HG02884 (cell line): Measurements from ENCODE around the gene C8G.

Experiments used
- ATAC-seq: cut with Tn5 transposase; IDR thresholded peaks from one replicate; pipeline ENCODE4 v1.9.1; 2021; ENCODE audit warnings: mild to moderate bottlenecking, moderate library complexity; ENCODE audit not compliant: unreplicated experiment

Gene C8G

GRCh38 chr9:136980669-136981478 lies 35.8 kb downstream of the C8G start:
- no peak for ATAC-seq

GRCh38 chr9:136981588-136982231 lies 36.7 kb downstream of the C8G start:
- no peak for ATAC-seq

- no peak for ATAC-seq
Measured at GRCh38 chr9:136982232-136983051, 37.4 kb downstream of the C8G start, which contains the start of gene LCNL1. Gene LCNL1 (plus strand): TSS chr9:136982993. CDS start chr9:136983587, 594 bp downstream.

DNA sequence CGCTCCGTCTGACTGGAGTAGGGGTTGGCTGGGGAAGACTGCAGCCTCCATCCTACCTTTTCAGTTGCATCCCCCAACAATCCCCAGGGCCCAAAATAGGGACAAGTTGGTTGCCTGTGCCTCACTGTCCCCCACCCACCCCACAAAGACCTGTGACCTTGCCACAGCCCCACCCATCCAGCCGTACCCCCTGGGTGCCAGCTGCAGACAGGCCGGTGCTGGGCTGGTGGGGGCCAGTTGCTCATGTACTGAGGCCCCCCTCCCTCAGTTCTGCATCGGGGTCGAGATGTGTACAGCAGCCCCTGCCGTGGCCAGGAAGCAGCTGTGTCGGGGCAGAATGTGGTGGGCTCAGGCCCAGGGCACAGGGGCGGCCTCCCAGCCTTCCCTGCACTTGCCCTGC lies 38.1 kb downstream of the C8G start:
- no peak for ATAC-seq

GRCh38 chr9:136983656-136984314 lies 38.7 kb downstream of the C8G start:
- no peak for ATAC-seq

GRCh38 chr9:136984464-136985026 lies 39.5 kb downstream of the C8G start:
- no peak for ATAC-seq

DNA sequence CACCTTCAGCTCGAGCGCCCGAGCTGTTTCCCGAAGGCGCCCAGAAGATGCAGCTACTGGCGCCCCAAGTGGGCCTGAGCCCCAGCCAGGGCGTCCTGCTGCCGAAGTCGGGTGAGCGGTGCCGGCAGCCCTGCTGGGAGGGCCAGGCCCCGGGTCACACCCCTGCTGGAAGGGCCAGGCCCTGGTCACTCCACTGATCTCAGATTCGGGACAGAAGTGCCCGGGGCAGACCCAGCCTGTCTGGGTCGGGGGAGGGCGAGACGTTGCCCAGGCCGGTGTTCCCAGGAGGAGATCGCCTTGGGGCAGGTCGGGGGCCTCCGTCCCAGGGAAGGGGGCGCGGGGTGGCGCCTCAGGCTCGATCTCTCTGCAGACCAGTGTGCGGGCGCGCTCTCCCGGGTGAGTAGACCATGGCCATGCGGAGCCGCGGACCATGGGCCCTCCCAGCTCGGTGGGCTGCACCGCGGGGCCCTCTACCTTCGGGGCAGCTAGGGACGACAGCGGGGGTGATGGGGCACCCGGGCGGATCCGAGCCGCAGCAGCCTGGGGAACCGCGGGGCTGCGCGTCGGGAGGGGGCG lies 40.1 kb downstream of the C8G start:
- ATAC-seq, result no peak

GRCh38 chr9:136985853-136986252 lies 40.8 kb downstream of the C8G start:
- no peak for ATAC-seq

- ATAC-seq, result no peak
Measured at GRCh38 chr9:136988872-136989271, 43.8 kb downstream of the C8G start.

GRCh38 chr9:136990242-136990911 lies 45.3 kb downstream of the C8G start:
- ATAC-seq, result no peak

- ATAC-seq, result peak; percentile 65
Measured at GRCh38 chr9:136991993-136992818, 47.2 kb downstream of the C8G start, which contains the start of gene PAXX. Gene PAXX (plus strand): TSS chr9:136992422. CDS start chr9:136992444, 22 bp downstream.

DNA sequence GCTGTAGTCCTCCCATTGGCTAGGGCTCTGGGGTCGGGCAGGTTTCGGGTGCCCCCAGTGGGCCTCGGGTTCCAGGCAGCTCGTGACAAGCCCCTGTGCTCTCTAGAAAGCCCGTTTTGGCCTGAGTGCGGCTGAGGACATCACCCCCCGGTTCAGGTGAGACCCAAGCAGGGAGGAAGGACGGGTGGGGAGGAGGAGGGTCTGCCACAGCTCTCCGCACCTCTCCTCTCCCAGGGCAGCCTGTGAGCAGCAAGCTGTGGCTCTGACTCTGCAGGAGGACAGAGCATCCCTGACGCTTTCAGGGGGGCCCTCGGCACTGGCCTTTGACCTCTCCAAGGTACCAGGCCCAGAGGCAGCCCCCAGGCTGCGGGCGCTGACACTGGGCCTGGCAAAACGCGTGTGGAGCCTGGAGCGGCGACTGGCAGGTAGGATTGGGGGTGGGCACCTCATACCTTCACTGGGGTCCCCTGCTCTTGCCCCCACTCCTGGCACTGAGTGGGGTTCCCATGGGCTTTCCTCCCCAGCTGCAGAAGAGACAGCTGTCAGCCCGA lies 47.9 kb downstream of the C8G start:
- no peak for ATAC-seq

DNA sequence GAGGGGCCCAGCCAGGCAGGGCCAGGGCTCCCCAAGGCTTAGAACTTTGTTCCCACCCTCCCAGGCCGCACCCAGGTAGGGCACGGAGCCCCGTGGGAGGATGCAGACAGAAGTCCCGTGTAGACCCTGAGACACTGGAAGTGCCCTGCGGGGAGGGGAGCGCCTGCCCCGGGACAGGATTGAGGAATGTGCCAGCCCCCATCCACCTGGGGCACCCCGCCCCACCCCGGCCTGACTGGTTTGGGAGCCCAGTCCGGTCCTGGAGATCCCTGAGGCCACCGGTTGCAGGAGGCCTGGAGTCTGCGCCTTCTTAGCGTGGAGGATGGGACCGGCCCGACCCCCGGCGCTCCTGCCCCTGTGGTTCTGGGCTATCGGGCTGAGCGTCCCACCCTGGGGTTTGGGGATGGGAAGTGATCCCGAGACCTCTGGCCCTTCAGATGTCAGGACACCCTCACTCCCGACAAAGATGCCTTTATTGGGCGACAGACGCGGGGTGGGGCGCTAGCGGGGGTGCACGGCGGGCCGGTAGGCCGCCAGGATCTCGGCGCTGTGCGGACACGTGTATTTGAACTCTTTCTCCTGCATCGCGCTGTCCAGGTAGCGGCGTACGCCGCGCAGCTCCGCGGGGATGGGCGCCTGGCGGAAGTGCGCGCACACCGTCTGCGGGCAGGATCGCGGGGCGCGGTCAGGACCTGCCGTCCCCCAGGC lies 49.3 kb downstream of the C8G start:
- ATAC-seq, result no peak

DNA sequence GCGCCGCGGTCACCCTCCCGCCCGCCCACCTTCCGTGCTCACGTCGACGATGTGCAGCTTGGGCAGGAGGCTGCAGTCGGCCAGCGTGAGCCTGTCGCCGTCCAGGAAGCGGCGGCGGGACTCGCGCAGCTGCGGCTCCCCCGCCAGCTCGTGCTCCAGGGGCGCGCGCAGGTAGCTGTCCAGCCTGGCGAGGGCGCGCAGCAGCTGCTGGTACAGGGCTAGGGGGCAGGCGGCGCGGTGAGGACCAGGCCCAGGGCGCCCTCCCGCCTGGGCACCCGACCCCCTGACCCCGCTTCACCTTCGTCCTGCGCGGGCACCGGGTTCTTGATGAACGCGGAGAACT lies 49.8 kb downstream of the C8G start:
- no peak for ATAC-seq

DNA sequence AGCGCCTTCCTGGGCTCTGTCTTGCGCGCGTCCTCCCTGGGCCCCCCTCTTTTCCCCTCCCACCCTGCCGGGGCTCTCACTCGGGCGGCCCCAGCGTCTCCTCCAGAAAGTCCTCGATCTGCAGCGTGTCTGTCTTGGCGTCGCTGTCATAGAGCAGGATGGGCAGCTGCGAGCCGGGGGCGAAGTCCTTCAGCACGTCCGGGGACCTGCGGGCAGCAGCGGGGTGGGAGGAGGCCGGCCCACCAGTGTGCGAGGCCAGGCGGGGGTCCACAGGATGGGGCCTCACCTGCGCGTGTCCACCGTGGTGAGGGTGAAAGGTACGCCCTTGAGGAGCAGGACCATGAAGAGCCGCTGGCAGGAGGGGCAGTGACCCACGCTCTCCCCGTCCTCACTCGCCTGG lies 50.3 kb downstream of the C8G start:
- ATAC-seq, result no peak

GRCh38 chr9:136995772-136996311 lies 50.8 kb downstream of the C8G start:
- no peak for ATAC-seq
